HG02973 (cell line): ENCODE data around the gene MUSK.
"Not testable (repeated sequence)": the region's sequence is repeated elsewhere in the genome, so short reads cannot be mapped to it uniquely, and the experiment has no call there.

ENCODE experiments used
- ATAC-seq: cut with Tn5 transposase; IDR thresholded peaks from one replicate; pipeline ENCODE4 v1.9.1; 2021; ENCODE audit warnings: moderate library complexity; ENCODE audit not compliant: unreplicated experiment

The MUSK gene

DNA sequence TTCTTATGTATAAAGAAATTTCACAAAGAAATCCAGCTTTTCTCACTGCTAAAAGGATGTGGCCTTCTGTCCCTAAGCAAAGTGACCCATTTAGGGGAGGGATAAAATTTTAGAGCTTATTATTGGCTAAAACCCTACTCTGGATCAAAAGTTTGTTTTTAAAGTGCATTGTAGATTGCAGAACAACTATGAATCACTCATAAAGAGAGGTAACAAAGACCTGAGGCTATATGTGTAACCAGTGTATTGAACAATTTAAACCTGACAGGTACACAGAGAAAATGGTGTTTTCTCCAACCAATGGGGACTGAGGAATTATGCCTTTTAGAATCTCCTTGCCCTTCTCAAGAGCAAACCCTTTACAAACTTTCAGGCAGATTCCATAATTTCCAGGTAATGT is 86.6 kb downstream of the MUSK start:
- ATAC-seq = no peak

GRCh38 chr9:110758201-110758600 is 89.6 kb downstream of the MUSK start:
- no peak for ATAC-seq

DNA sequence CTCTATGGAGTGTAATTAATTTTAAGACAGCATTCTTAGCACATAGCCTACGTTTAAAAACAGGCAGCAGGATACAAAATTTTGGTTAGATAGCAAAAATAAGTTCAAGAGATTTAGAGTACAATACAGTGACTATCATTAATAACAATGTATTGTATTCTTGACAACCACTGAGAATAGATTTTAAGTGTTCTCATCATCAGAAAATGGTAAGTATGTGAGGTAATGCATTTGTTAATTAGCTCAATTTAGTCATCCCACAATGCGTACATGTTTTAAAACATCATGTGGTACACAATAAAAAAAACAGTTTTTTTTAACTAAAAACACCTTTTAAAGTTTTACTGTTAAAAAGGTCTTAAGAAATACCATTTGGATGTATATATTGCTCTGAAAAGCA is 94.2 kb downstream of the MUSK start:
- no peak for ATAC-seq

GRCh38 chr9:110763568-110763967 is 95.0 kb downstream of the MUSK start:
- ATAC-seq = no peak

- ATAC-seq = no peak
These were observed 95.4 kb downstream of the MUSK start for GRCh38 chr9:110764006-110764405.

DNA sequence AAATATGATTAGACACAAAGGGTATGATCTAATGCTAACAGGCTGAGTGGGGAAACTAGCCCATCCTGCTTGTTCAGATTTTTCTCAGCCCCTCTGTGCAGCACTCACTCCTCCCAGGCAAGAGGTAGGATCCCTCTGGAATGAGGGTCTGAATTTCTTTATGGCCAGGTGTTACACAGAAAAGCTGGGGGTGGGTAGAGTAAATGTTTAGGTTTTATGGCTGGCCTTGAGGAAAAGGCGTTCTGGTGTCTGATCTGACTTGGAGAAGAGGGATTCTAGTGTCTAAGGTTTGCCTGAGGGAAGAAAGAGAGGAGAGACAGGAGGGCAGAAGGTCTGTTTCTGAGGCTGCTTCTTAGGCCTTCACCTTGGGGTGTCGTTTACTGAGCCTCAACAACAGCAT is 97.3 kb downstream of the MUSK start:
- ATAC-seq = no peak

DNA sequence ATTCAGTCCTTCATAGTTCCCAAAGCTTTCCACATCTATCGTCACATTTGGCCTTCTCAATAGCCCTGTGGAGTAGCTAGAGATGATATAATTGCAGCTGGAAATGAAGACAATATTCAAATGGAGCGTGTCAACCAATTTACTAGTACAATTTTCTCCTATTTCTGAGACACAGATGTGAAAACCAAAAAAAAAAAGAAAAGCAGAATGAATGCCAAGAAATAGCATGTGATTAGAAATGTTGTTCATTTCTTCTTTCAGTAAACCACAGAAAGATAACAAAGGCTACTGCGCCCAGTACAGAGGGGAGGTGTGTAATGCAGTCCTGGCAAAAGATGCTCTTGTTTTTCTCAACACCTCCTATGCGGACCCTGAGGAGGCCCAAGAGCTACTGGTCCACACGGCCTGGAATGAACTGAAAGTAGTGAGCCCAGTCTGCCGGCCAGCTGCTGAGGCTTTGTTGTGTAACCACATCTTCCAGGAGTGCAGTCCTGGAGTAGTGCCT is 99.0 kb downstream of the MUSK start:
- ATAC-seq = no peak

GRCh38 chr9:110768886-110769285 is 100.3 kb downstream of the MUSK start:
- no peak for ATAC-seq

DNA sequence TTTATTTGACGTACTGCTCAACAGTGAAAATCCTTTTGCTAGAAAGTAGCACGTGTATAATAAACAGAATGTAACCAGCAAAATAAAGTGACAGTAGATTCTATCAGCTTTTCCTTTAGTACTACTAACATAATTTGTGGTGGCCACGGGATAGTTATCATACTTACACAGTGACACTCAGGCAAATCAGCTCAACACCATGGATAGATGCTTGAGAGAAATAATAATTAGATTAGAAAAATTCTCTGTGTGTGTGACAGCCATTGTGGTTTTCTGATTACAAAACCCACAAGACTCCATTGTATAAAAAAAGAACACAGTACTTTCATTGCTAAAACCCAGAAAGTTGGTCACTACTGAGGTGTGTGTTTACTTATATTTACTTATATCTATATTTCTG is 101.1 kb downstream of the MUSK start:
- no peak for ATAC-seq

DNA sequence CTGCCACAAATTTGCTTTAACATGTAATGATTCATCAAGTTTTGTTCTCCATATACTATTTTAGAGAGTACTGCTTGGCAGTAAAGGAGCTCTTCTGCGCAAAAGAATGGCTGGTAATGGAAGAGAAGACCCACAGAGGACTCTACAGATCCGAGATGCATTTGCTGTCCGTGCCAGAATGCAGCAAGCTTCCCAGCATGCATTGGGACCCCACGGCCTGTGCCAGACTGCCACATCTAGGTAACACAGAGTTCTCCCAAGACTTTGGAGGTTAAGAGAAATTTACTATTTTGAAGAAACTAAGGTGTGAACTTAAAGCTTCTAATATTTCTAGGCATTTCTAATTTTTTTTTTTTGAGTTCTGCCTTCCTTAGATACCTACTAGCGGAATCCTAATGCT is 107.1 kb downstream of the MUSK start:
- ATAC-seq = no peak

- ATAC-seq = no peak
These were observed 107.6 kb downstream of the MUSK start for GRCh38 chr9:110776221-110776620.

- ATAC-seq = no peak
These were observed 108.7 kb downstream of the MUSK start for GRCh38 chr9:110777196-110777875.

DNA sequence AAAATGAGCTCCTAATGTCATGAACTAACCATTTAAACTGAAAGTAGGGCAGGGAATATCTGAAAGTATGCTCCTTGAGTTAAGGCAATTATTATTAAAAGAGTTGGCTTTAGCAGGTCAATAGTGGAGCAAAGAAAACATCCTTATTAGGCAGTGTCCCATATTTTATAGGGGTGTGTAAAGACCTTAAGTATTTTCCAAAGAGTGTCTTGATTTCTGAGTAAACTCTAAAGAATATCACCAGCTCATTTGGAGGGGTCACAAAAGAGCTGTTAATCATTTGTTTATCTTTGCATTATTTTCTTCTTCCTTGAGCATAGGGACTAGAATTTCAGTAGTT is 109.3 kb downstream of the MUSK start:
- ATAC-seq = no peak

DNA sequence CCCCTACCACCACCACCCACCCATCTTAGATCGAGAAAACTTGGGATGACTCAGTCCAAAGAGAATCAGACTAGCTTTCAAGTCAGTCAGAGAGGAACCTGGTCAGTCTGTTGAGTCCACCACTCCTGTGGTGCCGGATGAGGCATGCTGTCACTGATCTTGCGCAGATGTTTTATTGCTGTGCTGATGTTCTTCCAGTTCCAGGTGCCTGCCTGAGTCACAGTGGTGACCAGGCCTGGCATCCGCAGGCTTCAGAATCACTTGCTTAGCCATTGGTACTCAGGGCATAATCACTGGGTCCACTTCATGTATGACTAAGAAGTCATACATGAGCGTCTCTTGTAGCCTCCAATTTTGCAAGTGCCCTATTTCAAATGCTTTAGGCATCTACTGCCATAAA is 114.1 kb downstream of the MUSK start:
- no peak for ATAC-seq

DNA sequence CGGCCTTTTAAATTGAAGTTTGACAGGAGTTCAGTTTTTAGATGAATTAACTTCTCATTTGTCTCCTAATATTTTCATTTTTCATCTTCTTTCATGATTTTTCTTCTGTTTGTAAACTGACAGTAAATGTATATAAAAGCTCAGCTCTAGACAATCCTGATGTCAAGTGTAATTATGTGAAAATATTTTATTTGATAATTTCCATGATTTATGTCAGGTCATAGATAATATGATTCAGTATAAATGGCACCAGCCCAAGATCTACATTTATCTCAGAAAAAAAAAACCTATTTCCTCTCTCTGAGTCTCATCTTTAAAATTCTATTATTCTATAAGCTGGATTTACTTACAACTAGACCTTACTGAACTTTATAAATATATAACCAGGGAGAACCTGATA is 115.7 kb downstream of the MUSK start:
- no peak for ATAC-seq

GRCh38 chr9:110785166-110785565 is 116.6 kb downstream of the MUSK start:
- ATAC-seq = no peak

DNA sequence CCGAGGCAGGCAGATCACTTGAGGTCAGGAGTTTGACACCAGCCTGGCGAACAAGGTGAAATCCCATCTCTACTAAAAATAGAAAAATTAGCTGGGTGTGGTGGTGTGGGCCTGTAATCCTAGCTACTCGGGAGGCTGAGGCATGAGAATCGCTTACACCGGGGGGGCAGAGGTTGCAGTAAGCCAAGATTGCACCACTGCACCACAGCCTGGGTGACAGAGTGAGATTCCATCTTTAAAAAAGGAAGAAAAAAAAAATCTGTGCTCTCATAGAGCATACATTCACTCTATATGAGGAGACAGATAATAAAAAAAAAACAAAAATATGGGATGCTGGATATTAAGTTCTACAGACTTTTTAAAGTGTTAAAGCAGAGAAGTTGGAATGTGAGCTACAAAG is 119.8 kb downstream of the MUSK start:
- ATAC-seq = not testable (repeated sequence)

DNA sequence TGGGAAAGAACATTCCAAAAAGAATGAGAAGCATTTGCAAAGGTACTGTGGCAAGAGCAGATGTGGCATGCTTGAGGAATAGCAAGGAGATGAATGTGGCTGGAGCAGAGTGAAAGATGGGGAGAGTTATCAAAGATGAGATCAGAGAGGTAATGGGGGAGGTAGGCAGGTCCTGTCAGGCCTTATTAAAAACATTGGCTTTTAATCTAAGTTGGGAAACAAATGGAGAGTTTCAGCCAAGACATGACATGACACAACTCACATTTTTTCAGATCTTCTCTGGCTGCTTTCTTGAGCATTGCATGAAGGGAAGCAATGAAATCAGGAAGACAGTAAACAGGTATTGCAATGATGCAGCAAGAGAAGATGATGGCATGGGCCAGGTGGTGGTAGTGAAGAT is 120.3 kb downstream of the MUSK start:
- no peak for ATAC-seq

- ATAC-seq = no peak
These were observed 129.0 kb downstream of the MUSK start for GRCh38 chr9:110797611-110798010.

GRCh38 chr9:110799396-110799795 is 130.8 kb downstream of the MUSK start:
- ATAC-seq = no peak

DNA sequence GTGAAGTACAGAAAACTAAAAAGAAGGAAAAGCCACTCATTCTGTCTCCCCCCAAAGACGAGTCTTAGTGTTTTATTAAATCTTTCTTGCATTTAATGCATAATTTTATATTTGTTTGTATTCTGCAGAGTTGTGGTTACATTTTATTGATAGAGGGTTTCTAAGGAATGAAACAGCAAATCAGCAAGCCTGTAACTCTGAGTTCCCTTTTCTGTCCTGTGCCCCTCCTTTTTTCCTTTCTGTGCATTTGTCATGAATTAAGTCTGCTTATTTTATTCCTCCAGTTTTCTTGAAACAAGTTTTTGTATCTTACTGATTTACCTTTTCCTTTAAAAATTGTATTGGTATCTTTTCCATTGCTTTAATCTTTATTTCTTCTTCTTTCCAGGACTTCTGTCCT is 132.8 kb downstream of the MUSK start:
- no peak for ATAC-seq

GRCh38 chr9:110802416-110803035 is 133.9 kb downstream of the MUSK start:
- ATAC-seq = no peak
